Activated T-cell treated with anti-CD3 and anti-CD28 coated beads, Interleukin-2, amount 50 U/mL, for 48 hours (primary cell): Measurements from ENCODE around the gene PSEN2.

Source experiments
- DNase-seq, 2 experiments: peaks; one replicate each; pipeline ENCODE4 v3.0.0-alpha.2; 2020

Gene PSEN2

GRCh38 chr1:226887006-226887405 is 16.6 kb downstream of the PSEN2 start:
- DNase-seq, result no peak

GRCh38 chr1:226888021-226888420 is 17.6 kb downstream of the PSEN2 start:
- no peak for DNase-seq

- no peak for DNase-seq
Observed at GRCh38 chr1:226888816-226889215, 18.4 kb downstream of the PSEN2 start.

- no peak for DNase-seq
Observed at GRCh38 chr1:226889616-226890330, 19.4 kb downstream of the PSEN2 start.

GRCh38 chr1:226890331-226891108 is 20.1 kb downstream of the PSEN2 start:
- no peak for DNase-seq

GRCh38 chr1:226891346-226891745 is 20.9 kb downstream of the PSEN2 start:
- no peak for DNase-seq

GRCh38 chr1:226891846-226892523 is 21.6 kb downstream of the PSEN2 start:
- no peak for DNase-seq

- no peak for DNase-seq
Observed at GRCh38 chr1:226892524-226892875, 22.1 kb downstream of the PSEN2 start.

- DNase-seq, result no peak
Observed at GRCh38 chr1:226893936-226894335, 23.5 kb downstream of the PSEN2 start.

- DNase-seq, result no peak
Observed at GRCh38 chr1:226894826-226895225, 24.4 kb downstream of the PSEN2 start.

- DNase-seq, result no peak
Observed at GRCh38 chr1:226895644-226896043, 25.2 kb downstream of the PSEN2 start.

GRCh38 chr1:226898246-226898645 is 27.8 kb downstream of the PSEN2 start:
- no peak for DNase-seq

GRCh38 chr1:226901421-226901820 is 31.0 kb downstream of the PSEN2 start:
- no peak for DNase-seq

- DNase-seq, result no peak
Observed at GRCh38 chr1:226902601-226903000, 32.2 kb downstream of the PSEN2 start.

GRCh38 chr1:226903819-226904716 is 33.7 kb downstream of the PSEN2 start:
- no peak for DNase-seq

- DNase-seq, result no peak
Observed at GRCh38 chr1:226904772-226905171, 34.4 kb downstream of the PSEN2 start.

GRCh38 chr1:226908419-226908818 is 38.0 kb downstream of the PSEN2 start:
- DNase-seq, result no peak

GRCh38 chr1:226908913-226909312 is 38.5 kb downstream of the PSEN2 start:
- no peak for DNase-seq

GRCh38 chr1:226912587-226913176 is 42.3 kb downstream of the PSEN2 start:
- DNase-seq, result peak; percentile 49 to 53

- no peak for DNase-seq
Observed at GRCh38 chr1:226915672-226915995, 45.2 kb downstream of the PSEN2 start.

- no peak for DNase-seq
Observed at GRCh38 chr1:226916497-226916896, 46.1 kb downstream of the PSEN2 start.

GRCh38 chr1:226919587-226919986 is 49.2 kb downstream of the PSEN2 start:
- DNase-seq, result no peak

GRCh38 chr1:226919995-226920394 is 49.6 kb downstream of the PSEN2 start:
- no peak for DNase-seq
